HepG2 (cell line): ENCODE results near the gene ANK3. TPM values are rescaled to one million over a fixed set of nuclear protein-coding genes. Genes with fewer than 3 reads are reported as not detected.

Source experiments
- ATAC-seq: fragments of 200-7000 bp; cut with Tn5 transposase; 3 replicates; pipeline ENCODE4 v1.9.1; 2020; ENCODE audit warnings: mild to moderate bottlenecking, moderate library complexity
- BruUV-seq: library from RNA; stranded (reverse); fragments of 400-500 nt; replicated peaks from 2 replicates; lab custom pipeline; 2021; lab: Mats Ljungman, UMichigan
- CTCF ChIA-PET: fragments of 300-600 bp; formaldehyde crosslinking; extraction: SDS; loops from one replicate; lab custom pipeline; 2021; ENCODE audit warnings: low total read pairs, inconsistent platforms, low intra/inter-chr PET ratio; lab: Yijun Ruan, JAX
- POLR2A ChIA-PET: fragments of 350-600 bp; sonication (Branson Sonifier 250); formaldehyde crosslinking; loops from one replicate; lab custom pipeline; 2020; ENCODE audit warnings: antibody characterized with exemption, inconsistent platforms; lab: Yijun Ruan, JAX
- DNase-seq: peaks from one replicate; pipeline ENCODE4 v3.0.0-alpha.2; 2015; ENCODE audit warnings: low spot score
- FAIRE-seq: peaks from 3 replicates; lab custom pipeline; 2011; peaks lifted over from hg19 to GRCh38; lab: Jason Lieb, UNC
- H2AFZ ChIP-seq: one replicate; pipeline ENCODE4 v1.6.1; 2011; ENCODE audit warnings: low read length, inconsistent platforms
- H3K27ac ChIP-seq: fragments of 300-600 bp; 3 replicates; pipeline ENCODE4 v1.8.0; 2011; ENCODE audit warnings: mixed run types, mild to moderate bottlenecking, mixed read lengths, low read length, inconsistent platforms; ENCODE audit not compliant: insufficient read depth; ENCODE audit errors: extremely low read length
- H3K27me3 ChIP-seq, 2 experiments: fragments of 200-600 bp in 1 of 2; 2 replicates in 1 of 2; 3 replicates in 1 of 2; pipeline versions ENCODE4 v1.6.0 to v1.8.0; 2011; ENCODE audit warnings: low read length in 2 of 2, mild to moderate bottlenecking in 2 of 2, moderate library complexity in 2 of 2, inconsistent platforms in 1 of 2; ENCODE audit not compliant: insufficient read depth in 2 of 2, control insufficient read depth in 1 of 2
- H3K36me3 ChIP-seq, 2 experiments: fragments of 200-600 bp in 1 of 2; replicated peaks in 1 of 2; 2 replicates in 1 of 2; 3 replicates in 1 of 2; pipeline versions ENCODE4 v1.5.1 to v1.8.0; 2011; ENCODE audit warnings: low read length in 2 of 2, inconsistent platforms in 1 of 2; ENCODE audit not compliant: insufficient read depth in 2 of 2, control insufficient read depth in 1 of 2
- H3K4me1 ChIP-seq: 2 replicates; pipeline ENCODE4 v1.5.1; 2012; ENCODE audit warnings: low read length, inconsistent platforms; ENCODE audit not compliant: insufficient read depth
- H3K4me2 ChIP-seq: 2 replicates; pipeline ENCODE4 v1.6.0; 2011; ENCODE audit warnings: low read depth, low read length, inconsistent platforms
- H3K4me3 ChIP-seq, 3 experiments: fragments of 200-600 bp in 1 of 3; sonication (generic), shearing (Covaris generic) in 1 of 3; replicated peaks in 1 of 3; 2 replicates each; pipeline ENCODE4 v1.5.1; 2011 to 2016; ENCODE audit warnings: low read length in 3 of 3, inconsistent platforms in 2 of 3, low read depth in 2 of 3, mild to moderate bottlenecking in 2 of 3, control low read depth in 1 of 3, mixed read lengths in 1 of 3; ENCODE audit not compliant: insufficient read depth in 1 of 3
- H3K79me2 ChIP-seq: one replicate; pipeline ENCODE4 v1.6.1; 2011; ENCODE audit warnings: low read length, inconsistent platforms; ENCODE audit not compliant: insufficient read depth
- H3K9ac ChIP-seq: 2 replicates; pipeline ENCODE4 v1.6.0; 2011; ENCODE audit warnings: mild to moderate bottlenecking, low read depth, low read length, inconsistent platforms; ENCODE audit not compliant: insufficient read depth
- H3K9me3 ChIP-seq: 2 replicates; pipeline ENCODE4 v1.5.1; 2012; ENCODE audit warnings: mild to moderate bottlenecking, low read length
- H4K20me1 ChIP-seq: 2 replicates; pipeline ENCODE4 v1.6.0; 2011; ENCODE audit warnings: inconsistent platforms, mild to moderate bottlenecking, low read length, moderate library complexity; ENCODE audit not compliant: insufficient read depth
- CENPT ChIP-seq: sonication (generic); formaldehyde crosslinking; IDR thresholded peaks from 2 replicates; pipeline ENCODE4 v1.8.0; 2022; ENCODE audit warnings: low read depth, mild to moderate bottlenecking, moderate library complexity, missing genetic modification reagents
- FOXA3 ChIP-seq: IDR thresholded peaks from 2 replicates; pipeline ENCODE4 v1.6.1; 2016; ENCODE audit warnings: missing genetic modification reagents, missing compliant biosample characterization
- HCFC1 ChIP-seq: fragments of 150-350 bp; IDR thresholded peaks from 2 replicates; pipeline ENCODE4 v1.6.1; 2014; ENCODE audit warnings: low read depth, low read length
- MNT ChIP-seq: fragments of 450-650 bp; IDR thresholded peaks from 2 replicates; pipeline ENCODE4 v1.6.1; 2016
- NPAS2 ChIP-seq: sonication (generic); formaldehyde crosslinking; IDR thresholded peaks from 2 replicates; pipeline ENCODE4 v1.8.0; 2022; ENCODE audit warnings: mild to moderate bottlenecking, missing genetic modification reagents, borderline replicate concordance
- RARA ChIP-seq: IDR thresholded peaks from 2 replicates; pipeline ENCODE4 v1.6.1; 2016; ENCODE audit warnings: missing genetic modification reagents, missing compliant biosample characterization
- RARG ChIP-seq: sonication (generic); formaldehyde crosslinking; IDR thresholded peaks from 2 replicates; pipeline ENCODE4 v1.4.0; 2020; ENCODE audit warnings: low read depth, mild to moderate bottlenecking, missing genetic modification reagents
- RXRA ChIP-seq: sonication (generic); formaldehyde crosslinking; IDR thresholded peaks from 2 replicates; pipeline ENCODE4 v1.5.1; 2020; ENCODE audit warnings: missing genetic modification reagents
- ZBTB7A ChIP-seq: sonication (generic); formaldehyde crosslinking; IDR thresholded peaks from 2 replicates; pipeline ENCODE4 v1.8.0; 2022; ENCODE audit warnings: mild to moderate bottlenecking, missing genetic modification reagents
- ZNF232 ChIP-seq: sonication (generic); formaldehyde crosslinking; IDR thresholded peaks from 2 replicates; pipeline ENCODE4 v1.4.0; 2020; ENCODE audit warnings: missing genetic modification reagents, borderline replicate concordance
- ZNF569 ChIP-seq: sonication (generic); formaldehyde crosslinking; IDR thresholded peaks from 2 replicates; pipeline ENCODE4 v1.5.0; 2020; ENCODE audit warnings: mild to moderate bottlenecking, missing genetic modification reagents, moderate library complexity, borderline replicate concordance
- ZNF619 ChIP-seq: sonication (generic); formaldehyde crosslinking; IDR thresholded peaks from 2 replicates; pipeline ENCODE4 v1.4.0; 2020; ENCODE audit warnings: mild to moderate bottlenecking, missing genetic modification reagents
- ZNF674 ChIP-seq: sonication (generic); formaldehyde crosslinking; IDR thresholded peaks from 2 replicates; pipeline ENCODE4 v1.5.0; 2020; ENCODE audit warnings: low read depth, mild to moderate bottlenecking, missing genetic modification reagents
- WGBS: methylation state at CpG from one replicate; pipeline ENCODE4 v1.1.6; 2017; ENCODE audit warnings: low lambda C conversion rate; 5-methylcytosine and 5-hydroxymethylcytosine counted together
- in situ Hi-C: cut with HindIII; loops from 2 replicates; pipeline ENCODE4 v1.10.0; 2017; ENCODE audit warnings: low pct_unique_long_range_greater_than_20kb; ENCODE audit not compliant: extremely low pct_ligation_motif_present
- intact Hi-C: fragments of 100-400 bp; cut with micrococcal nuclease; formaldehyde crosslinking; loops from one replicate; pipeline ENCODE4 v1.10.0; 2022; ENCODE audit not compliant: unreplicated experiment
- polyA plus RNA-seq, 8 experiments: library from polyadenylated mRNA; depleted of rRNA in 3 of 8; stranded (reverse) in 7 of 8; unstranded in 1 of 8; fragments of >200 nt; fragmentation: Illumina TruSeq in 4 of 8; extraction: Trizol in 4 of 8; gene quantifications; 2 replicates each; pipeline versions ENCODE4 v1.2.1 to v1.2.3, GENCODE V29; 2011 to 2016; ENCODE audit warnings: low read depth in 4 of 8, missing spikeins in 1 of 8, mixed read lengths in 1 of 8; ENCODE audit not compliant: insufficient read depth in 1 of 8
- total RNA-seq, 5 experiments: library from RNA; depleted of rRNA; stranded (reverse); fragments of >200 nt; fragmentation: Illumina TruSeq; extraction: Trizol; gene quantifications; 2 replicates each; pipeline ENCODE4 v1.2.3, GENCODE V29; 2016; ENCODE audit warnings: low read depth in 1 of 5

Gene ANK3
- total and polyA plus RNA-seq, 2 of the 13 experiments (the other 11 are each of a cell fraction or from before 2014, with no cell fraction given) = not detected

DNA sequence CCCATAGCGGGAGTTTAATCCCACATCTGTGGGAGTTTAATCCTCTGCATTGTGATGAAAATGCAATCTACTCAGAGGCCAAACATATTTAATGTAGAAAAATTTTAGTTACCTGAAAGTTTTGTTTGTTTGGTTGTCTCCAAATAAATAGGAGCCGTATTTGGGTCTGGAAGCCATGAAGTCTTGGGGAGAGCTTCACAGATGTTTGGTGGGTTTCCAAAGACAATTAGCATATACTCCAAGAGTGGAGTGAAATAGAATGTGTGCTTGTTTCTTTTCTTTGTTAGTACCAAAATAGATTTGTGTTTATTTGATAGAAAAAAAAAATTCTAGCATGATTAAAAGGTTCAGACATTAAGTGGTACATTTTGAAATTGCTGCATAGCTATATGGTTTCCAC lies 50.9 kb downstream of the ANK3 start:
- FAIRE-seq (no peak), DNase-seq (no peak), ATAC-seq (no peak)
- Histone ChIP-seq H3K27ac (no peak overlapping the region), H3K27me3 (no peaks in the 10 kb centered on the region), H4K20me1 (no peaks in the 10 kb centered on the region), H3K9ac (no peak overlapping the region), H3K4me3 (no peak overlapping the region), H3K4me2 (no peak overlapping the region), H3K9me3 (no peaks in the 10 kb centered on the region), H2AFZ (no peak overlapping the region), H3K4me1 (no peaks in the 10 kb centered on the region), H3K36me3 (no peaks in the 10 kb centered on the region), H3K79me2 (no peaks in the 10 kb centered on the region)
- intact Hi-C loops (no loop called here), in situ Hi-C loops (no loop called here)
- TF ChIP-seq ZNF569 (CRISPR knock-in tag) (no peak), HCFC1 (no peak), FOXA3 (CRISPR knock-in tag) (no peak), ZBTB7A (CRISPR knock-in tag) (no peak), ZNF674 (CRISPR knock-in tag) (no peak), ZNF619 (CRISPR knock-in tag) (no peak), NPAS2 (no peak), CENPT (CRISPR knock-in tag) (no peak), ZNF232 (CRISPR knock-in tag) (no peak), RARG (CRISPR knock-in tag) (no peak), MNT (no peak), RXRA (no peak), RARA (no peak)
- CTCF ChIA-PET = no interaction called here
- no TSS peak for BruUV-seq
- WGBS = 45% methylated on average over 2 of the region's 2 CpGs
- POLR2A ChIA-PET = no interaction called here
